H9 (cell line): Measurements from ENCODE around the gene MRPL2. TPM values are rescaled to one million over a fixed set of nuclear protein-coding genes. Genes with fewer than 3 reads are reported as not detected.

Experiments used
- DNase-seq: peaks from one replicate; pipeline ENCODE4 v3.0.0-alpha.2; 2017
- H2AFZ ChIP-seq: one replicate; pipeline ENCODE4 v1.6.1; 2013; ENCODE audit warnings: mild to moderate bottlenecking, low read length, control low read depth, moderate library complexity
- H2AK5ac ChIP-seq: 2 replicates; pipeline ENCODE4 v1.6.1; 2013; ENCODE audit warnings: low read length, control low read depth, mixed read lengths; ENCODE audit not compliant: insufficient read length
- H2BK120ac ChIP-seq: one replicate; pipeline ENCODE4 v1.6.1; 2013; ENCODE audit warnings: low read depth, mild to moderate bottlenecking, low read length, control low read depth, inconsistent platforms; ENCODE audit not compliant: poor library complexity, severe bottlenecking
- H2BK12ac ChIP-seq: 2 replicates; pipeline ENCODE4 v1.6.1; 2013; ENCODE audit warnings: low read length, control low read depth, mixed read lengths, low read depth; ENCODE audit not compliant: insufficient read length
- H2BK15ac ChIP-seq: 2 replicates; pipeline ENCODE4 v1.6.1; 2013; ENCODE audit warnings: low read depth, low read length, control low read depth
- H2BK20ac ChIP-seq: one replicate; pipeline ENCODE4 v1.6.1; 2013; ENCODE audit warnings: low read depth, mild to moderate bottlenecking, low read length, control low read depth, inconsistent platforms; ENCODE audit not compliant: poor library complexity, severe bottlenecking
- H2BK5ac ChIP-seq: 2 replicates; pipeline ENCODE4 v1.6.1; 2013; ENCODE audit warnings: low read length, control low read depth, mixed read lengths; ENCODE audit not compliant: insufficient read length
- H3K14ac ChIP-seq: 2 replicates; pipeline ENCODE4 v1.6.1; 2013; ENCODE audit warnings: low read length, control low read depth; ENCODE audit not compliant: insufficient read depth
- H3K18ac ChIP-seq: 2 replicates; pipeline ENCODE4 v1.6.1; 2013; ENCODE audit warnings: low read depth, mild to moderate bottlenecking, mixed read lengths, low read length, control low read depth; ENCODE audit not compliant: insufficient read length
- H3K23ac ChIP-seq: 2 replicates; pipeline ENCODE4 v1.6.1; 2013; ENCODE audit warnings: low read length, control low read depth, mixed read lengths, low read depth; ENCODE audit not compliant: insufficient read length
- H3K23me2 ChIP-seq: 2 replicates; pipeline ENCODE4 v1.6.1; 2013; ENCODE audit warnings: low read depth, mild to moderate bottlenecking, mixed read lengths, low read length, control low read depth; ENCODE audit not compliant: insufficient read length, poor library complexity, severe bottlenecking
- H3K27ac ChIP-seq: 2 replicates; pipeline ENCODE4 v1.5.1; 2013; ENCODE audit warnings: low read length, control low read depth, mixed read lengths, low read depth; ENCODE audit not compliant: insufficient read length
- H3K27me3 ChIP-seq: 2 replicates; pipeline ENCODE4 v1.6.1; 2013; ENCODE audit warnings: low read length, control low read depth, inconsistent platforms; ENCODE audit not compliant: insufficient read depth
- H3K4ac ChIP-seq: 2 replicates; pipeline ENCODE4 v1.6.1; 2013; ENCODE audit warnings: low read depth, mild to moderate bottlenecking, control low read depth, inconsistent platforms, low read length, moderate library complexity
- H3K4me1 ChIP-seq: 2 replicates; pipeline ENCODE4 v1.6.1; 2013; ENCODE audit warnings: low read length, control low read depth, inconsistent platforms; ENCODE audit not compliant: insufficient read depth
- H3K4me2 ChIP-seq: 2 replicates; pipeline ENCODE4 v1.6.1; 2013; ENCODE audit warnings: low read length, control low read depth, mixed read lengths; ENCODE audit not compliant: insufficient read length, insufficient read depth
- H3K56ac ChIP-seq: 2 replicates; pipeline ENCODE4 v1.6.1; 2013; ENCODE audit warnings: low read depth, mild to moderate bottlenecking, mixed read lengths, low read length, control low read depth; ENCODE audit not compliant: insufficient read length
- H3K79me1 ChIP-seq: 2 replicates; pipeline ENCODE4 v1.6.1; 2013; ENCODE audit warnings: low read depth, mild to moderate bottlenecking, moderate library complexity, low read length, control low read depth, inconsistent platforms; ENCODE audit not compliant: insufficient read depth, poor library complexity, severe bottlenecking
- H3K79me2 ChIP-seq: 2 replicates; pipeline ENCODE4 v1.6.1; 2013; ENCODE audit warnings: low read length, control low read depth, inconsistent platforms; ENCODE audit not compliant: insufficient read depth
- H3K9ac ChIP-seq: 2 replicates; pipeline ENCODE4 v1.6.1; 2013; ENCODE audit warnings: low read length, control low read depth, mixed read lengths; ENCODE audit not compliant: insufficient read length; ENCODE audit errors: extremely low read depth
- H3K9me3 ChIP-seq: one replicate; pipeline ENCODE4 v1.6.1; 2013; ENCODE audit warnings: low read depth, low read length, inconsistent platforms; ENCODE audit not compliant: control insufficient read depth
- H3T11ph ChIP-seq: one replicate; pipeline ENCODE4 v1.6.1; 2013; ENCODE audit warnings: mild to moderate bottlenecking, low read length, control low read depth, inconsistent platforms
- H4K20me1 ChIP-seq: one replicate; pipeline ENCODE4 v1.6.1; 2013; ENCODE audit not compliant: control insufficient read depth, insufficient read length, insufficient read depth
- H4K5ac ChIP-seq: 2 replicates; pipeline ENCODE4 v1.6.1; 2013; ENCODE audit warnings: low read depth, mild to moderate bottlenecking, mixed read lengths, low read length, control low read depth; ENCODE audit not compliant: insufficient read length
- H4K8ac ChIP-seq: replicated peaks from 2 replicates; pipeline ENCODE4 v1.6.1; 2013; ENCODE audit warnings: low read length, control low read depth, mixed read lengths, low read depth; ENCODE audit not compliant: insufficient read length
- H4K91ac ChIP-seq: 2 replicates; pipeline ENCODE4 v1.6.1; 2013; ENCODE audit warnings: low read depth, mild to moderate bottlenecking, moderate library complexity, mixed read lengths, low read length, control low read depth; ENCODE audit not compliant: insufficient read length
- H3K27ac Mint-ChIP-seq, 3 experiments: 2 replicates in 2 of 3; 3 replicates in 1 of 3; pipeline ENCODE4 v1.8.0; 2020 to 2021; ENCODE audit warnings: mixed read lengths in 3 of 3, mild to moderate bottlenecking in 1 of 3, moderate library complexity in 1 of 3
- H3K27me3 Mint-ChIP-seq: 2 replicates; pipeline ENCODE4 v1.8.0; 2021; ENCODE audit warnings: low read depth, mild to moderate bottlenecking, moderate library complexity, mixed read lengths
- H3K36me3 Mint-ChIP-seq, 3 experiments: 2 replicates in 2 of 3; 3 replicates in 1 of 3; pipeline ENCODE4 v1.8.0; 2020 to 2021; ENCODE audit warnings: low read depth in 3 of 3, mixed read lengths in 3 of 3; ENCODE audit not compliant: insufficient read depth in 1 of 3
- H3K4me1 Mint-ChIP-seq, 2 experiments: 2 replicates each; pipeline ENCODE4 v1.8.0; 2020; ENCODE audit warnings: mixed read lengths in 2 of 2
- H3K4me3 Mint-ChIP-seq, 2 experiments: 2 replicates in 1 of 2; 3 replicates in 1 of 2; pipeline ENCODE4 v1.8.0; 2020 to 2021; ENCODE audit warnings: mild to moderate bottlenecking in 2 of 2, mixed read lengths in 2 of 2, moderate library complexity in 1 of 2
- H3K9me3 Mint-ChIP-seq, 2 experiments: 2 replicates in 1 of 2; 3 replicates in 1 of 2; pipeline ENCODE4 v1.8.0; 2020; ENCODE audit warnings: mild to moderate bottlenecking in 2 of 2, mixed read lengths in 2 of 2, moderate library complexity in 1 of 2
- CTCF ChIP-seq: fragments of 200-600 bp; sonication (generic); conservative IDR thresholded peaks from 3 replicates; pipeline ENCODE4 v1.8.0; 2021; ENCODE audit warnings: antibody characterized with exemption, mild to moderate bottlenecking
- WGBS: extraction: QIAGEN DNeasy Blood & Tissue Kit; methylation state at CpG from one replicate; pipeline ENCODE4 v1.1.7; 2013; ENCODE audit warnings: missing lambda C conversion rate, low lambda C conversion rate, mixed read lengths; ENCODE audit not compliant: insufficient read length; ENCODE audit errors: extremely low coverage; 5-methylcytosine and 5-hydroxymethylcytosine counted together
- total RNA-seq: library from RNA; stranded (reverse); gene quantifications from 2 replicates; pipeline ENCODE4 v1.2.1, GENCODE V29; 2021

MRPL2 gene
- total RNA-seq, 1 experiment from 2014 or later = 74.4 TPM

GRCh38 chr6:43047998-43048397 is 11.2 kb downstream of the MRPL2 start:
- H2AK5ac ChIP-seq = no peak overlapping the region
- H3K56ac ChIP-seq = no peak overlapping the region
- no peak overlapping the region for H3K18ac ChIP-seq
- no peak overlapping the region for H2BK120ac ChIP-seq
- H2BK12ac ChIP-seq = no peak overlapping the region
- no peak overlapping the region for H4K5ac ChIP-seq
- no peak overlapping the region for H3K9ac ChIP-seq
- no peaks in the 10 kb centered on the region for H4K20me1 ChIP-seq
- no peak overlapping the region for H3K4ac ChIP-seq
- Mint-ChIP-seq H3K27me3 (no peaks in the 10 kb centered on the region; the same call in 1 of the 2 replicates), H3K9me3 (no peaks in the 10 kb centered on the region; a peak in 1 of 5 replicates), H3K4me1 (peaks cover 14 to 16% of the 10 kb centered on the region in 2 experiments), H3K27ac (no peak overlapping the region), H3K4me3 (no peak overlapping the region; a peak in 1 of 5 replicates), H3K36me3 (peaks cover 23 to 80% (median 78%) of the 10 kb centered on the region in 3 experiments)
- H3K27ac ChIP-seq = no peak overlapping the region
- H3K4me2 ChIP-seq = no peak overlapping the region
- no peaks in the 10 kb centered on the region for H3K79me1 ChIP-seq
- no peak overlapping the region for H3K14ac ChIP-seq
- peaks cover 3% of the 10 kb centered on the region for H3K23me2 ChIP-seq
- no peaks in the 10 kb centered on the region for H3K27me3 ChIP-seq
- H3K79me2 ChIP-seq = no peaks in the 10 kb centered on the region
- H2AFZ ChIP-seq = no peak overlapping the region
- H4K8ac ChIP-seq = no peak overlapping the region
- peak; percentile 19 for DNase-seq
- no peak overlapping the region for H2BK5ac ChIP-seq
- no peak for TF ChIP-seq CTCF
- no CpG with 5 or more reads among the region's 7 CpGs for WGBS
- no peaks in the 10 kb centered on the region for H3K4me1 ChIP-seq
- no peak overlapping the region for H2BK15ac ChIP-seq
- no peak overlapping the region for H2BK20ac ChIP-seq
- H3K23ac ChIP-seq = no peak overlapping the region
- no peak overlapping the region for H4K91ac ChIP-seq
- no peaks in the 10 kb centered on the region for H3K9me3 ChIP-seq
- H3T11ph ChIP-seq = no peak overlapping the region
